Measurements from ENCODE around the gene ATP6V0B. TPM values are rescaled to one million over a fixed set of nuclear protein-coding genes. Genes with fewer than 3 reads are reported as not detected.

The ATP6V0B gene
- total and polyA plus RNA-seq, 4 donors = 69.5 to 277 (median 129) TPM

GRCh38 chr1:43969746-43970466 lies 4.9 kb upstream of the ATP6V0B start, which contains the start of gene DPH2 (continued):
- TF ChIP-seq CTCF (IDR thresholded peaks at IDR 0.05; ENCODE audit: low read depth, low read length, missing input control) (no peak), SP1 (IDR thresholded peaks at IDR 0.05) (peak; percentile 59)

GRCh38 chr1:43970502-43970901 lies 4.3 kb upstream of the ATP6V0B start:
- H3K36me3 ChIP-seq (ENCODE audit: control insufficient read depth in 4 of 4, insufficient read depth in 3 of 4, low read depth in 1 of 4, low read length in 3 of 4) = peaks cover 0 to 20% (median 5%) of the 10 kb centered on the region in 4 donors
- 60% methylated on average over 5 of the region's 5 CpGs for WGBS
- TF ChIP-seq RXRA (IDR thresholded peaks at IDR 0.05) (no peak), GABPA (IDR thresholded peaks at IDR 0.05 in 1 of 2, conservative IDR thresholded peaks at IDR 0.05 in 1 of 2) (no peak), SP1 (IDR thresholded peaks at IDR 0.05) (no peak), HNF4G (IDR thresholded peaks at IDR 0.05) (no peak), NR2F2 (IDR thresholded peaks at IDR 0.05) (no peak), FOXA2 (IDR thresholded peaks at IDR 0.05) (no peak), RAD21 (IDR thresholded peaks at IDR 0.05) (no peak), TAF1 (conservative IDR thresholded peaks at IDR 0.05) (no peak), MAX (IDR thresholded peaks at IDR 0.05) (no peak), JUND (IDR thresholded peaks at IDR 0.05) (no peak), FOXA1 (IDR thresholded peaks at IDR 0.05) (no peak), EGR1 (IDR thresholded peaks at IDR 0.05; ENCODE audit: low read depth in 2 of 2) (no peak), CTCF (IDR thresholded peaks at IDR 0.05; ENCODE audit: low read depth, low read length, missing input control) (no peak), REST (IDR thresholded peaks at IDR 0.05) (no peak)
- H3K9me3 ChIP-seq (ENCODE audit: control insufficient read depth in 4 of 4, low read length in 3 of 4) = no peaks in the 10 kb centered on the region
- no peak overlapping the region for H3K27ac ChIP-seq (ENCODE audit: low read depth in 1 of 2, low read length in 2 of 2)
- DNase-seq (ENCODE audit: low spot score) = no peak
- no peaks in the 10 kb centered on the region for H3K27me3 ChIP-seq (ENCODE audit: control insufficient read depth in 4 of 4, insufficient read depth in 4 of 4, low read length in 3 of 4)
- peak overlapping the region; percentile 0 to 13 for H3K9ac ChIP-seq (ENCODE audit: low read depth in 1 of 2, low read length in 2 of 2)
- H3K4me3 ChIP-seq (ENCODE audit: low read depth in 1 of 3, low read length in 3 of 3) = peak overlapping the region; percentile 79 to 98 (median 89)
- H3K4me1 ChIP-seq (ENCODE audit: control insufficient read depth in 4 of 4, insufficient read depth in 4 of 4, low read length in 3 of 4) = peaks cover 3 to 29% (median 20%) of the 10 kb centered on the region in 4 donors

Measured in liver (tissue), 9 donors.